BE2C (cell line): ENCODE results near the gene ADIPOR2.

Experiments
- DNase-seq: peaks from one replicate; pipeline ENCODE4 v3.0.0-alpha.2; 2020
- H3K27me3 ChIP-seq: fragments of 250-450 bp; sonication (Bioruptor Pico); 2 replicates; pipeline ENCODE4 v1.5.1; 2020; ENCODE audit warnings: mild to moderate bottlenecking
- H3K36me3 ChIP-seq: fragments of 250-450 bp; sonication (Bioruptor Pico); 2 replicates; pipeline ENCODE4 v1.5.1; 2020; ENCODE audit warnings: mild to moderate bottlenecking
- H3K4me1 ChIP-seq: fragments of 250-450 bp; sonication (Bioruptor Pico); 2 replicates; pipeline ENCODE4 v1.5.1; 2020
- H3K4me3 ChIP-seq: 2 replicates; pipeline ENCODE4 v1.5.1; 2011; ENCODE audit warnings: low read depth, low read length
- H3K9me3 ChIP-seq: fragments of 250-450 bp; sonication (Bioruptor Pico); 2 replicates; pipeline ENCODE4 v1.5.1; 2020
- CTCF ChIP-seq: IDR thresholded peaks from 2 replicates; pipeline ENCODE4 v1.5.1; 2012; ENCODE audit warnings: mild to moderate bottlenecking, low read depth, low read length

Gene ADIPOR2

GRCh38 chr12:1763153-1763552, 72.3 kb downstream of the ADIPOR2 start:
- H3K36me3 ChIP-seq: no peaks in the 10 kb centered on the region
- no peak for DNase-seq
- no peak for TF ChIP-seq CTCF

GRCh38 chr12:1766110-1766509, 75.2 kb downstream of the ADIPOR2 start:
- Histone ChIP-seq H3K27me3 (no peaks in the 10 kb centered on the region), H3K9me3 (no peaks in the 10 kb centered on the region), H3K36me3 (no peaks in the 10 kb centered on the region), H3K4me3 (no peak overlapping the region), H3K4me1 (peaks cover 6% of the 10 kb centered on the region; the same call in 1 of the 2 replicates)
- TF ChIP-seq CTCF: no peak
- DNase-seq: no peak

More at GRCh38 chr12:1763153-1763552, 72.3 kb downstream of the ADIPOR2 start:
- Histone ChIP-seq H3K9me3 (no peaks in the 10 kb centered on the region), H3K4me1 (peaks cover 6% of the 10 kb centered on the region; the same call in 1 of the 2 replicates), H3K4me3 (no peak overlapping the region), H3K27me3 (no peaks in the 10 kb centered on the region)

- TF ChIP-seq CTCF: no peak
- no peaks in the 10 kb centered on the region for H3K9me3 ChIP-seq
- no peak for DNase-seq
- H3K36me3 ChIP-seq: no peaks in the 10 kb centered on the region
- H3K4me3 ChIP-seq: no peak overlapping the region
- peaks cover 6% of the 10 kb centered on the region; the same call in 1 of the 2 replicates for H3K4me1 ChIP-seq
- no peaks in the 10 kb centered on the region for H3K27me3 ChIP-seq
Observed at GRCh38 chr12:1767407-1768090, 76.7 kb downstream of the ADIPOR2 start.

- H3K4me1 ChIP-seq: peaks cover 6% of the 10 kb centered on the region; the same call in 1 of the 2 replicates
- TF ChIP-seq CTCF: no peak
- H3K4me3 ChIP-seq: no peak overlapping the region
- H3K9me3 ChIP-seq: no peaks in the 10 kb centered on the region
- DNase-seq: no peak
- H3K36me3 ChIP-seq: peaks cover 4% of the 10 kb centered on the region; the same call in 1 of the 2 replicates
- no peaks in the 10 kb centered on the region for H3K27me3 ChIP-seq
Observed at GRCh38 chr12:1768615-1769014, 77.7 kb downstream of the ADIPOR2 start.

- H3K9me3 ChIP-seq: no peaks in the 10 kb centered on the region
- no peaks in the 10 kb centered on the region for H3K27me3 ChIP-seq
- no peak for DNase-seq
- peaks cover 6% of the 10 kb centered on the region; the same call in 1 of the 2 replicates for H3K4me1 ChIP-seq
- no peak for TF ChIP-seq CTCF
- peaks cover 4% of the 10 kb centered on the region; the same call in 1 of the 2 replicates for H3K36me3 ChIP-seq
- no peak overlapping the region for H3K4me3 ChIP-seq
Observed at GRCh38 chr12:1769809-1770494, 79.1 kb downstream of the ADIPOR2 start.
